HL-60 (cell line): Measurements from ENCODE around the gene PCNX3.

Experiments
- DNase-seq, 2 experiments: peaks; one replicate each; pipeline ENCODE4 v3.0.0-alpha.2; 2010 to 2020; ENCODE audit warnings: low read depth in 1 of 2, low spot score in 1 of 2
- H3K27ac ChIP-seq: fragments of 250-450 bp; sonication (Bioruptor Pico); replicated peaks from 2 replicates; pipeline ENCODE4 v1.5.1; 2020; ENCODE audit warnings: mild to moderate bottlenecking, moderate library complexity
- H3K27me3 ChIP-seq: fragments of 250-450 bp; sonication (Bioruptor Pico); 2 replicates; pipeline ENCODE4 v1.5.1; 2021; ENCODE audit warnings: mild to moderate bottlenecking, moderate library complexity; ENCODE audit not compliant: insufficient read depth, poor library complexity, severe bottlenecking
- H3K4me3 ChIP-seq: replicated peaks from 2 replicates; pipeline ENCODE4 v1.5.1; 2011; ENCODE audit warnings: mild to moderate bottlenecking, control low read depth, low read length; ENCODE audit not compliant: insufficient read depth
- CTCF ChIP-seq: IDR thresholded peaks from one replicate; pipeline ENCODE4 v1.5.1; 2011; ENCODE audit warnings: low read length, control low read depth, inconsistent platforms; ENCODE audit not compliant: insufficient read depth
- GABPA ChIP-seq: IDR thresholded peaks from 2 replicates; pipeline ENCODE4 v1.6.1; 2012; ENCODE audit warnings: low read depth
- POLR2AphosphoS5 ChIP-seq: IDR thresholded peaks from 2 replicates; pipeline ENCODE4 v1.6.1; 2012; ENCODE audit warnings: low read depth
- REST ChIP-seq: IDR thresholded peaks from 2 replicates; pipeline ENCODE4 v1.6.1; 2012; ENCODE audit warnings: low read depth; ENCODE audit not compliant: insufficient replicate concordance
- SPI1 ChIP-seq: IDR thresholded peaks from 2 replicates; pipeline ENCODE4 v1.6.1; 2012; ENCODE audit warnings: low read depth, mild to moderate bottlenecking, borderline replicate concordance

Gene PCNX3

GRCh38 chr11:65592858-65593517, 22.6 kb upstream of the PCNX3 start:
- H3K27me3 ChIP-seq = no peaks in the 10 kb centered on the region
- H3K27ac ChIP-seq = no peak overlapping the region
- TF ChIP-seq REST = no peak
- no peak for TF ChIP-seq POLR2AphosphoS5
- no peak for TF ChIP-seq SPI1
- TF ChIP-seq CTCF = no peak
- no peak for TF ChIP-seq GABPA
- DNase-seq = no peak
- no peak overlapping the region for H3K4me3 ChIP-seq

GRCh38 chr11:65593518-65594414, 21.8 kb upstream of the PCNX3 start:
- no peak overlapping the region for H3K27ac ChIP-seq
- DNase-seq = no peak
- H3K27me3 ChIP-seq = no peaks in the 10 kb centered on the region
- H3K4me3 ChIP-seq = no peak overlapping the region
- TF ChIP-seq CTCF = peak; percentile 69
- TF ChIP-seq GABPA = no peak
- 0 out of 2 replicates have a peak, but pooled peaks have one; percentile 29 for TF ChIP-seq POLR2AphosphoS5
- TF ChIP-seq REST = no peak
- no peak for TF ChIP-seq SPI1

GRCh38 chr11:65595131-65595530, 20.4 kb upstream of the PCNX3 start:
- no peak overlapping the region for H3K27ac ChIP-seq
- H3K4me3 ChIP-seq = no peak overlapping the region
- DNase-seq = no peak
- TF ChIP-seq REST (no peak), POLR2AphosphoS5 (0 out of 2 replicates have a peak, but pooled peaks have one; percentile 34)
- H3K27me3 ChIP-seq = no peaks in the 10 kb centered on the region
